HepG2 (cell line): ENCODE measurements around the gene SNX22. TPM values are rescaled to one million over a fixed set of nuclear protein-coding genes. Genes with fewer than 3 reads are reported as not detected.
A peak's percentile ranks its signal among the peaks of the same experiment; 100 is the strongest.

Experiments
- ATAC-seq: fragments of 200-7000 bp; cut with Tn5 transposase; 3 replicates; pipeline ENCODE4 v1.9.1; 2020; ENCODE audit warnings: mild to moderate bottlenecking, moderate library complexity
- BruUV-seq: library from RNA; stranded (reverse); fragments of 400-500 nt; replicated peaks from 2 replicates; lab custom pipeline; 2021; lab: Mats Ljungman, UMichigan
- CTCF ChIA-PET: fragments of 300-600 bp; formaldehyde crosslinking; extraction: SDS; loops from one replicate; lab custom pipeline; 2021; ENCODE audit warnings: low total read pairs, inconsistent platforms, low intra/inter-chr PET ratio; lab: Yijun Ruan, JAX
- POLR2A ChIA-PET: fragments of 350-600 bp; sonication (Branson Sonifier 250); formaldehyde crosslinking; loops from one replicate; lab custom pipeline; 2020; ENCODE audit warnings: antibody characterized with exemption, inconsistent platforms; lab: Yijun Ruan, JAX
- DNase-seq: peaks from one replicate; pipeline ENCODE4 v3.0.0-alpha.2; 2015; ENCODE audit warnings: low spot score
- FAIRE-seq: peaks from 3 replicates; lab custom pipeline; 2011; peaks lifted over from hg19 to GRCh38; lab: Jason Lieb, UNC
- H2AFZ ChIP-seq: one replicate; pipeline ENCODE4 v1.6.1; 2011; ENCODE audit warnings: low read length, inconsistent platforms
- H3K27ac ChIP-seq: fragments of 300-600 bp; 3 replicates; pipeline ENCODE4 v1.8.0; 2011; ENCODE audit warnings: mixed run types, mild to moderate bottlenecking, mixed read lengths, low read length, inconsistent platforms; ENCODE audit not compliant: insufficient read depth; ENCODE audit errors: extremely low read length
- H3K27me3 ChIP-seq, 2 experiments: fragments of 200-600 bp in 1 of 2; 2 replicates in 1 of 2; 3 replicates in 1 of 2; pipeline versions ENCODE4 v1.6.0 to v1.8.0; 2011; ENCODE audit warnings: low read length in 2 of 2, mild to moderate bottlenecking in 2 of 2, moderate library complexity in 2 of 2, inconsistent platforms in 1 of 2; ENCODE audit not compliant: insufficient read depth in 2 of 2, control insufficient read depth in 1 of 2
- H3K36me3 ChIP-seq, 2 experiments: fragments of 200-600 bp in 1 of 2; replicated peaks in 1 of 2; 2 replicates in 1 of 2; 3 replicates in 1 of 2; pipeline versions ENCODE4 v1.5.1 to v1.8.0; 2011; ENCODE audit warnings: low read length in 2 of 2, inconsistent platforms in 1 of 2; ENCODE audit not compliant: insufficient read depth in 2 of 2, control insufficient read depth in 1 of 2
- H3K4me1 ChIP-seq: 2 replicates; pipeline ENCODE4 v1.5.1; 2012; ENCODE audit warnings: low read length, inconsistent platforms; ENCODE audit not compliant: insufficient read depth
- H3K4me2 ChIP-seq: 2 replicates; pipeline ENCODE4 v1.6.0; 2011; ENCODE audit warnings: low read depth, low read length, inconsistent platforms
- H3K4me3 ChIP-seq, 3 experiments: fragments of 200-600 bp in 1 of 3; sonication (generic), shearing (Covaris generic) in 1 of 3; replicated peaks in 1 of 3; 2 replicates each; pipeline ENCODE4 v1.5.1; 2011 to 2016; ENCODE audit warnings: low read length in 3 of 3, inconsistent platforms in 2 of 3, low read depth in 2 of 3, mild to moderate bottlenecking in 2 of 3, control low read depth in 1 of 3, mixed read lengths in 1 of 3; ENCODE audit not compliant: insufficient read depth in 1 of 3
- H3K79me2 ChIP-seq: one replicate; pipeline ENCODE4 v1.6.1; 2011; ENCODE audit warnings: low read length, inconsistent platforms; ENCODE audit not compliant: insufficient read depth
- H3K9ac ChIP-seq: 2 replicates; pipeline ENCODE4 v1.6.0; 2011; ENCODE audit warnings: mild to moderate bottlenecking, low read depth, low read length, inconsistent platforms; ENCODE audit not compliant: insufficient read depth
- H3K9me3 ChIP-seq: 2 replicates; pipeline ENCODE4 v1.5.1; 2012; ENCODE audit warnings: mild to moderate bottlenecking, low read length
- H4K20me1 ChIP-seq: 2 replicates; pipeline ENCODE4 v1.6.0; 2011; ENCODE audit warnings: inconsistent platforms, mild to moderate bottlenecking, low read length, moderate library complexity; ENCODE audit not compliant: insufficient read depth
- HNF4G ChIP-seq, 2 experiments: sonication (generic) in 1 of 2; formaldehyde crosslinking in 1 of 2; IDR thresholded peaks; 2 replicates each; pipeline versions ENCODE4 v1.4.0 to v1.6.1; 2011 to 2020; ENCODE audit warnings: borderline replicate concordance in 2 of 2, low read depth in 2 of 2, mild to moderate bottlenecking in 2 of 2, low read length in 1 of 2, missing genetic modification reagents in 1 of 2, moderate library complexity in 1 of 2
- HNRNPLL ChIP-seq: fragments of 200-400 bp; formaldehyde crosslinking; IDR thresholded peaks from 2 replicates; pipeline ENCODE4 v1.6.1; 2017; ENCODE audit warnings: mild to moderate bottlenecking, low read depth, low read length; ENCODE audit not compliant: poor library complexity, severe bottlenecking
- JUNB ChIP-seq: sonication (generic); formaldehyde crosslinking; IDR thresholded peaks from 2 replicates; pipeline ENCODE4 v1.8.0; 2022; ENCODE audit warnings: missing genetic modification reagents, mild to moderate bottlenecking, borderline replicate concordance
- MTERF4 ChIP-seq: sonication (generic); formaldehyde crosslinking; IDR thresholded peaks from 2 replicates; pipeline ENCODE4 v1.8.0; 2023; ENCODE audit warnings: mild to moderate bottlenecking, missing genetic modification reagents
- NR2F6 ChIP-seq, 2 experiments: IDR thresholded peaks; 2 replicates each; pipeline ENCODE4 v1.6.1; 2016; ENCODE audit warnings: antibody characterized with exemption in 1 of 2, mild to moderate bottlenecking in 1 of 2
- PITX1 ChIP-seq: sonication (generic); formaldehyde crosslinking; IDR thresholded peaks from 2 replicates; pipeline ENCODE4 v1.5.1; 2020; ENCODE audit warnings: mild to moderate bottlenecking, missing genetic modification reagents
- RBM39 ChIP-seq: fragments of 200-400 bp; formaldehyde crosslinking; IDR thresholded peaks from one replicate; pipeline ENCODE4 v1.6.1; 2018; ENCODE audit warnings: antibody characterized with exemption, mild to moderate bottlenecking, low read depth, low read length; ENCODE audit not compliant: poor library complexity, severe bottlenecking
- STAT6 ChIP-seq: sonication (generic); formaldehyde crosslinking; IDR thresholded peaks from 2 replicates; pipeline ENCODE4 v1.4.0; 2020; ENCODE audit warnings: missing genetic modification reagents, mild to moderate bottlenecking, borderline replicate concordance
- TFAP4 ChIP-seq: sonication (generic); IDR thresholded peaks from 2 replicates; pipeline ENCODE4 v1.6.1; 2016; ENCODE audit warnings: low read depth, borderline replicate concordance
- TOE1 ChIP-seq: sonication (generic); formaldehyde crosslinking; IDR thresholded peaks from 2 replicates; pipeline ENCODE4 v1.4.0; 2020; ENCODE audit warnings: mild to moderate bottlenecking, missing genetic modification reagents
- ZFP91 ChIP-seq: sonication (generic); formaldehyde crosslinking; IDR thresholded peaks from 2 replicates; pipeline ENCODE4 v1.9.0; 2022; ENCODE audit warnings: missing genetic modification reagents, mild to moderate bottlenecking, borderline replicate concordance
- ZNF121 ChIP-seq: sonication (generic); formaldehyde crosslinking; IDR thresholded peaks from 2 replicates; pipeline ENCODE4 v1.5.0; 2020; ENCODE audit warnings: mild to moderate bottlenecking, missing genetic modification reagents
- ZNF143 ChIP-seq: sonication (generic); formaldehyde crosslinking; IDR thresholded peaks from 2 replicates; pipeline ENCODE4 v1.4.0; 2020; ENCODE audit warnings: missing genetic modification reagents
- ZNF337 ChIP-seq: sonication (generic); formaldehyde crosslinking; IDR thresholded peaks from 2 replicates; pipeline ENCODE4 v1.5.1; 2020; ENCODE audit warnings: missing genetic modification reagents, low read depth, mild to moderate bottlenecking, borderline replicate concordance
- ZNF567 ChIP-seq: sonication (generic); formaldehyde crosslinking; IDR thresholded peaks from 2 replicates; pipeline ENCODE4 v1.8.1; 2023; ENCODE audit warnings: mild to moderate bottlenecking, missing genetic modification reagents, borderline replicate concordance
- WGBS: methylation state at CpG from one replicate; pipeline ENCODE4 v1.1.6; 2017; ENCODE audit warnings: low lambda C conversion rate; 5-methylcytosine and 5-hydroxymethylcytosine counted together
- in situ Hi-C: cut with HindIII; loops from 2 replicates; pipeline ENCODE4 v1.10.0; 2017; ENCODE audit warnings: low pct_unique_long_range_greater_than_20kb; ENCODE audit not compliant: extremely low pct_ligation_motif_present
- intact Hi-C: fragments of 100-400 bp; cut with micrococcal nuclease; formaldehyde crosslinking; loops from one replicate; pipeline ENCODE4 v1.10.0; 2022; ENCODE audit not compliant: unreplicated experiment
- polyA plus RNA-seq, 8 experiments: library from polyadenylated mRNA; depleted of rRNA in 3 of 8; stranded (reverse) in 7 of 8; unstranded in 1 of 8; fragments of >200 nt; fragmentation: Illumina TruSeq in 4 of 8; extraction: Trizol in 4 of 8; gene quantifications; 2 replicates each; pipeline versions ENCODE4 v1.2.1 to v1.2.3, GENCODE V29; 2011 to 2016; ENCODE audit warnings: low read depth in 4 of 8, missing spikeins in 1 of 8, mixed read lengths in 1 of 8; ENCODE audit not compliant: insufficient read depth in 1 of 8
- total RNA-seq, 5 experiments: library from RNA; depleted of rRNA; stranded (reverse); fragments of >200 nt; fragmentation: Illumina TruSeq; extraction: Trizol; gene quantifications; 2 replicates each; pipeline ENCODE4 v1.2.3, GENCODE V29; 2016; ENCODE audit warnings: low read depth in 1 of 5

Gene SNX22
- total and polyA plus RNA-seq, 2 of the 13 experiments (the other 11 are each of a cell fraction or from before 2014, with no cell fraction given) = 2.3 to 5.5 TPM

- H3K27ac ChIP-seq = peak within 1 kb of the TSS; percentile 90
- POLR2A ChIA-PET = interaction anchor here (0.5 to 4.4 kb wide), 18 partner anchors 9 to 1141 kb away, joined by 3 to 52 read pairs (median 4); partner anchors contain the start of genes CIAO2A, CSNK1G1, RNU5B-1 and SNX1
- H3K79me2 ChIP-seq = peaks cover 31% of the 10 kb centered on the region
- no peaks in the 10 kb centered on the region for H3K9me3 ChIP-seq
- peak within 1 kb of the TSS; percentile 95 to 98 (median 97) for H3K4me3 ChIP-seq
- H3K4me2 ChIP-seq = peak within 1 kb of the TSS; percentile 99
- peak within 1 kb of the TSS; percentile 79 for H2AFZ ChIP-seq
- H3K27me3 ChIP-seq = no peaks in the 10 kb centered on the region; a peak in 1 of 5 replicates
- intact Hi-C loops = loop anchor here (5.0 kb wide), 2 partner anchors 194 to 519 kb away; partner anchors contain the start of gene CSNK1G1
- BruUV-seq = no TSS peak
- peaks cover 17% of the 10 kb centered on the region for H4K20me1 ChIP-seq
- DNase-seq (peak; percentile 93), FAIRE-seq (no peak), ATAC-seq (peak; percentile 96)
- in situ Hi-C loops = no loop called here
- H3K4me1 ChIP-seq = peaks cover 53% of the 10 kb centered on the region
- H3K36me3 ChIP-seq = peaks cover 15 to 25% of the 10 kb centered on the region in 2 experiments
- WGBS = 7% methylated on average over 4 of the region's 69 CpGs
- peak within 1 kb of the TSS; percentile 91 for H3K9ac ChIP-seq
- CTCF ChIA-PET = no interaction called here
- TF ChIP-seq RBM39 (peak; percentile 83), ZNF121 (0 out of 2 replicates have a peak, but pooled peaks have one; percentile 46), ZFP91 (CRISPR knock-in tag) (peak; percentile 92), JUNB (CRISPR knock-in tag) (no peak), MTERF4 (no peak), ZNF567 (CRISPR knock-in tag) (no peak), HNRNPLL (peak; percentile 88), NR2F6 (IDR thresholded peaks at IDR 0.05) (no peak), NR2F6 (CRISPR knock-in tag; IDR thresholded peaks at IDR 0.05) (0 out of 2 replicates have a peak, but pooled peaks have one; percentile 26), TOE1 (no peak; the same call in 1 of the 2 replicates), STAT6 (no peak), TFAP4 (peak; percentile 71; the same call in 1 of the 2 replicates), HNF4G (IDR thresholded peaks at IDR 0.05; ENCODE audit: borderline replicate concordance, low read depth, low read length) (no peak), HNF4G (CRISPR knock-in tag; IDR thresholded peaks at IDR 0.05; ENCODE audit: borderline replicate concordance, low read depth) (no peak), PITX1 (CRISPR knock-in tag) (no peak), ZNF337 (CRISPR knock-in tag) (peak; percentile 79; the same call in 1 of the 2 replicates), ZNF143 (peak; percentile 93)
Observed at GRCh38 chr15:64162869-64163658, 11.5 kb downstream of the SNX22 start, which contains the start of gene PPIB. TSS of gene PPIB (minus strand) at chr15:64163022. CDS start at chr15:64162986, 36 bp downstream.
